ENCODE results near the gene CTDSP1.

CTDSP1 gene

DNA sequence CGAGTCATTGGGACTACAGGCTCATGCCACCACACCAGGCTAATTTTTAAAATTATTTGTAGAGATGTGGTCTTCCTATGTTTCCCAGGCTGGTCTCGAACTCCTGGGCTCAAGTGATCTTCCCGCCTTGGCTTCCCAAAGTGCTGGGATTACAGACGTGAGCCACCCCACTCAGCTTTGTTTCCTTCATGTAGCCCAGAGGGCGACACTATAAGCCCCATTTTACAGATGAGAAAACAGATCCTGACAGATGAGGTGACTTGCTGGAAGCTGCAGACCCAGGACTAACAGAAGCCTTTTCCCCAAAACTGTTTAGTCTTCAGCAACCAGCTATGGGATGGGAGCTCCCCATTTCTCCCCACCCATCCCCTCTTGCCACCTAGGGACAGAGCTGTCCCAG is 7.2 kb upstream of the CTDSP1 start:
- no peak overlapping the region for H3K27ac ChIP-seq
- TF ChIP-seq, protein P1, sequence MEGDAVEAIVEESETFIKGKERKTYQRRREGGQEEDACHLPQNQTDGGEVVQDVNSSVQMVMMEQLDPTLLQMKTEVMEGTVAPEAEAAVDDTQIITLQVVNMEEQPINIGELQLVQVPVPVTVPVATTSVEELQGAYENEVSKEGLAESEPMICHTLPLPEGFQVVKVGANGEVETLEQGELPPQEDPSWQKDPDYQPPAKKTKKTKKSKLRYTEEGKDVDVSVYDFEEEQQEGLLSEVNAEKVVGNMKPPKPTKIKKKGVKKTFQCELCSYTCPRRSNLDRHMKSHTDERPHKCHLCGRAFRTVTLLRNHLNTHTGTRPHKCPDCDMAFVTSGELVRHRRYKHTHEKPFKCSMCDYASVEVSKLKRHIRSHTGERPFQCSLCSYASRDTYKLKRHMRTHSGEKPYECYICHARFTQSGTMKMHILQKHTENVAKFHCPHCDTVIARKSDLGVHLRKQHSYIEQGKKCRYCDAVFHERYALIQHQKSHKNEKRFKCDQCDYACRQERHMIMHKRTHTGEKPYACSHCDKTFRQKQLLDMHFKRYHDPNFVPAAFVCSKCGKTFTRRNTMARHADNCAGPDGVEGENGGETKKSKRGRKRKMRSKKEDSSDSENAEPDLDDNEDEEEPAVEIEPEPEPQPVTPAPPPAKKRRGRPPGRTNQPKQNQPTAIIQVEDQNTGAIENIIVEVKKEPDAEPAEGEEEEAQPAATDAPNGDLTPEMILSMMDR (IDR thresholded peaks at IDR 0.05), result no peak
- no peak for TF ChIP-seq ZFX (IDR thresholded peaks at IDR 0.05; ENCODE audit: borderline replicate concordance)

DNA sequence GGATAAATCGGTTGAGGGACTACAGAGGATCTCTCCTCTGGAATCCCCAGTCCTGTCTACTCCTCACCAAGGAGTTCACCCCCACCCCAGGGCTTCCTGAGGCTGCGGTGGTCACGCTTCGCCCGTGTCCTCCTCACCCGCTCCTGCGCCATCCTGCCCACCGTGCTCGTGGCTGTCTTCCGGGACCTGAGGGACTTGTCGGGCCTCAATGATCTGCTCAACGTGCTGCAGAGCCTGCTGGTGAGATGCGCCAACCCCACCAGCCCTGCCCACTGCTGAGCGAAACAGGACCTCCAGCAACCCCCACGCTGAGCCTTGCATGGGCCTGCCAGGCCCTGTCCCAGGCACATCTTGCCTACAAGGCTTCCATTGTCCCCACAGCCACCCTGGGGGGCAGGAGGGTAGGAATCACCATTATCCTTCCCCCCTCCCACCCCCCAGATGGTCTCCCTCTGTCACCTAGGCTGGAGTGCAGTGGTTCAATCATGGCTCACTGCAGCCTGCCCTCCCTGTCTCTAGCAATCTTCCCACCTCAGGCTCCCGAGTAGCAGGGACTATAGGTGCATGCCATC is 6.7 kb upstream of the CTDSP1 start:
- H3K27ac ChIP-seq, result no peak overlapping the region
- TF ChIP-seq, protein P1 (IDR thresholded peaks at IDR 0.05), result no peak
- no peak for TF ChIP-seq ZFX (IDR thresholded peaks at IDR 0.05; ENCODE audit: borderline replicate concordance)

DNA sequence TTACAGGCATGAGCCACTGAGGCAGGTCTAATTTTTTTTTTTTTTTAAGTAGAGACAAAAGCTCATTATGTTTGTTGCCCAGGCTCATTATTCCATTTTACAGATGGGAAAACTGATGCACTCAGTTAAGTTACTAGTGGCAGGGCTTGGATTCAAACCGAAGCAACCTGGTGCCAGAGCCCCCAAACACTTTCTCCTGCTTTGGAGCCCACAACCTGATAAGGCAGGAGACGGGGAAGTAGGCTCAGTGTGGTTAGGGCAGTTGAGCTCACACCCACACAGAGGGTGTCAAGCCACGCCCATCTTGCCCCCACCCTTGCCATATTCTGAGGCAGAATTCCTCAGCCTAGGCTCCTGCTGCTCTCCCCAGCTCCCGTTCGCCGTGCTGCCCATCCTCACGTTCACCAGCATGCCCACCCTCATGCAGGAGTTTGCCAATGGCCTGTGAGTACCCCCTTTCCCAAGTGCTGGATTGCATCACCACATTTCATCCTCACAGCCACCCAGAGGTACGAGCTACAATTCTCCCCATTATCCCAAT is 5.8 kb upstream of the CTDSP1 start:
- H3K27ac ChIP-seq, result 0 out of 2 replicates have a peak overlapping the region, but pooled peaks have one; percentile 18
- TF ChIP-seq, protein P1 (IDR thresholded peaks at IDR 0.05), result no peak
- TF ChIP-seq ZFX (IDR thresholded peaks at IDR 0.05; ENCODE audit: borderline replicate concordance), result no peak

- no peak for TF ChIP-seq ZFX (IDR thresholded peaks at IDR 0.05; ENCODE audit: borderline replicate concordance)
- TF ChIP-seq, protein P1 (IDR thresholded peaks at IDR 0.05), result no peak
- H3K27ac ChIP-seq, result peak overlapping the region; percentile 100; the same call in 1 of the 2 replicates
These were observed 5.2 kb upstream of the CTDSP1 start for GRCh38 chr2:218394298-218395089.

DNA sequence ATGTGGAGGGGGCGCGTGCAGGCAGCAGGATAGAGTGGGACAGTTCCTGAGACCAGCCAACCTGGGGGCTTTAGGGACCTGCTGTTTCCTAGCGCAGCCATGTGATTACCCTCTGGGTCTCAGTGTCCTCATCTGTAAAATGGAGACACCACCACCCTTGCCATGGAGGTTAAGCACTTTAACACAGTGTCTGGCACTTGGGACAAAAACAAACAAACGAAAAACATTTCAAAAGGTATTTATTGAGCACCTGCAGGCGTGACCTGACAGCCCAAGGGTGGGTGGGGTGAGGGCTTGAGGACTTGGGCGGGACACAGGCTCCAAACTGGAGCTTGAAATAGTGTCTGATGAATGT is 4.6 kb upstream of the CTDSP1 start:
- TF ChIP-seq, protein P1 (IDR thresholded peaks at IDR 0.05), result no peak
- no peak for TF ChIP-seq ZFX (IDR thresholded peaks at IDR 0.05; ENCODE audit: borderline replicate concordance)
- peak overlapping the region; percentile 100 for H3K27ac ChIP-seq

GRCh38 chr2:218395456-218395825 is 4.2 kb upstream of the CTDSP1 start:
- H3K27ac ChIP-seq, result peak overlapping the region; percentile 100
- TF ChIP-seq ZFX (IDR thresholded peaks at IDR 0.05; ENCODE audit: borderline replicate concordance), result no peak
- TF ChIP-seq, protein P1 (IDR thresholded peaks at IDR 0.05), result no peak

Data from 22Rv1 (cell line).